ENCODE measurements around the gene TYROBP.
"Not testable (repeated sequence)": the region's sequence is repeated elsewhere in the genome, so short reads cannot be mapped to it uniquely, and the experiment has no call there.

Gene TYROBP

GRCh38 chr19:35898499-35898809 lies 9.6 kb downstream of the TYROBP start:
- no peak for DNase-seq

GRCh38 chr19:35897706-35898451 lies 10.2 kb downstream of the TYROBP start:
- DNase-seq = no peak

DNA sequence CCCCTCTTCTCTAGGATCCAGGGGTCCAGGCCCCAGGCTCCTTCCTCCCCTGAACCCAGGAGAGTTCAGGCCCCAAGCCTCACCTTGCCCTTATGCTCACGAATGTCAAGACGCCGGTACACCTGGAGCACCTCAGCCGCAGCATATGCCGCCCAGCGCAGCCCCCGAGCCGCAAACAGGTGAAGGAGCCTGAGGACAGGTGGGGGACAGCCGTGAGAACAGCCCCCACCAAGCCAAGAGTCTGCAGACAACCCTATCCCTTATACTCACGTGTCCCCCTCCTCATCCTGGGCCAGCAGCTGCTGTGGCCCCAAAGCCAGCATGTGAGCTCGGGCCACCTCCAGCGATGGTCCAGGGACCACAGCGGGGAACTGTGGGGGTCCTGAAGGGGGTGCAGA lies 11.5 kb downstream of the TYROBP start:
- DNase-seq = no peak

GRCh38 chr19:35895911-35896642 lies 12.0 kb downstream of the TYROBP start:
- DNase-seq = no peak

DNA sequence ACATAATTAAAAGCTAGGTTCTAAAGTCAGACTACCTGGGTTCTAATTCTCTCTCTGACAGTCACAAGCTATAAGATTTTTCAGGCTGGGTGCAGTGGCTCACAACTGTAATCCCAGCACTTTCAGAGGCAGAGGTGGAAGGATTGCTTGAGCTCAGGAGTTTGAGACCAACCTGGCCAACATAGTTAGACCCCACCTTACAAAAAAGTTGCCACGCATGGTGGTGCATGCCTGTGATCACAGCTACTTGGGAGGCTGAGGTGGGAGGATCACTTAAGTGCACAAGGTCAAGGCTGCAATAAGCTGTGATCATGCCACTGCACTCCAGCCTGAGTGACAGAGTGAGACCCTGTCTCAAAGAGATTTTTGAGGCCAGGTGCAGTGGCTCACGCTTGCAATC lies 13.8 kb downstream of the TYROBP start:
- DNase-seq = no peak

DNA sequence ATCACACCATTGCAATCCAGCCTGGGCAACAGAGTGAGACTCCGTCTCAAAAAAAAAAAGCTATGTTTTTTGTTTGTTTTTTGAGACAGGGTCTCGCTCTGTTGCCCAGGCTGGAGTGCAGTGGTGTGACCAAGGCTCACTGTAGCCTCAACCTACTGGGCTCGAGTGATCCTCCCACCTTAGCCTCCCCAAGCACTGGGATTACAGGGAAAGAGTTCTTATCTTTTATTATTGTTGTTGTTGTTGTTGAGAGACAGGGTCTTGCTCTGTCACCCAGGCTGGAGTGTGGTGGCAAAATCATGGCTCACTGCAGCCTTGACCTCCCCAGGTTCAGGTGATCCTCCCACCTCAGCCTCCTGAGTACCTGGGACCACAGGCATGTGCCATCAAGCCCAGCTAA lies 16.3 kb downstream of the TYROBP start:
- DNase-seq = not testable (repeated sequence)

DNA sequence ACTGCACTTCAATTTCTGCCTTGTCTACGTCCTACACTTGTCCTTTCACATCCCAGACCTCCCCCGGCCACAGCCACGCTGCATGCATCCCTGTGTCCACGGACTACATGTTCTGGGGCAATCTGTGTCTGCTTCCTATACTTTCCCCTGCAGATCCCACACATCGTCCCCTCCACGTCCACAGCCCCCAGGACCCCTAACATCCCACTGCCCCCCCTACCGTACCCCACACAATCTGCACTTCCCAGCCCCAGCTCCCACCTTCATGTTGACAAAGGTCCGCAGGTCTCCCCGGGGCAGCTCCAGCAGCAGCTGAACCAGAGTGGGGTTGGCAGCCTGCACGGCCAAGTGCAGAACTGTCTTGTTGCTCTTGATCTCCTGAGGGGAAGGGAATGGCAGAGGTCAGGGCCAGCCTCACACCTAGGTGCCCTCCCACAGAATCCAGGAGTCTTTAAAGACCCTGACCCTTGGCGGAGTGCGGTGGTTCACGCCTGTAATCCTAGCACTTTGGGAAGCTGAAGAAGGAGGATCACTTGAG lies 17.9 kb downstream of the TYROBP start:
- no peak for DNase-seq

DNA sequence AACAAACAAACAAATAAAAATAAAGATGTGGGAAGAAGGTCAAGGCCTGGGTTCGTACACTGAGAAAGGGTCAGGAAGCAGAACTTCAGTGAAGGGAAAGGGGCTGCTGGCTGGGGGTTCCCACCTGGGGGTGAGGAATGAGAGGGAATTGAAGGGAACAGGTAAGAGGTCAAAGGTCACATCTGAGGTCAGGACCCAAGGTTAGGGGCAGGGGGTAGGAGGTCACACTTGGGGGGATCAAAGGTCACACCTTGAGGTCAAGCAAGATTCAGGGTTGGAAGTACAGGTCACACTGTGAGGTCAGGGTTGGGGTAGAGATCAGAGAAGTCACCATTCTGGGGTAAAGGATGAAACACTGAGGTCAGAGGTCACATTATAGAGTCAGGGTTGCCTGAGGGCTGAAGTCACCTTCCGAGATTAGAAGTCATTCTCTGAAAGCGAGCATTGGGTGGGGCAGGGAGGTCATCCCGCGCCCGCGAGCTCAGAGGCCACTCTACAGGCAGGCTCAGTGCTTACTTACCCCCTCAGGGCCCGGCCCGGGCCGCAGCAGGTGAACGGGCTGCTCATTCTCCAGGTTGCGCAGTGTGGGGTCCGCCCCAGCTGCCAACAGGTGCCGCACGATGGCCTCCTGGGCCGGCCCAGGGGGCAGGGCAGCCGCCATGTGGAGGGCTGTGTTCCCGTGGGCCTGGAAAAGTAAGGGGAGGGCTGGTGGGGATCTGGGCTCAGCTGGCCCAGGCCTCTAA lies 18.6 kb downstream of the TYROBP start:
- DNase-seq = no peak

DNA sequence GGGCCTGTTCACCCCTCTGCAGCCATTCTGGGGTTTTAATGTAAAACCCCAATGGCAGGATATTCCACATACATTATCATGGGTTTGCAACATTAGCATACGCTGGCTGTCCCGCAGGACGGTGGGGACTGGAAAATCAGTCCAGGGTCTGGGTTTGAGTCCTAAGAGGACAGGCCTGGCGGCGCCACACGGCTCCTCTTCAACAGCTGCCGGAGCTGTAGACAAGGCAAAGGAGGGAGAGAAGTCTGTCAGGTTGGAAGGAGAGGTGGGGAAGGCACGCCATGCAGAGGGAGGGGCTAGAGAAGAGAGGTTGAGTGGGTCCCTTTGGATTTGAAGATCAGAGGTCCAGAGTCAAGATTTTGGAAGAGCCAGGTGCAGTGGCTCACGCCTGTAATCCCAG lies 19.7 kb downstream of the TYROBP start:
- no peak for DNase-seq

DNA sequence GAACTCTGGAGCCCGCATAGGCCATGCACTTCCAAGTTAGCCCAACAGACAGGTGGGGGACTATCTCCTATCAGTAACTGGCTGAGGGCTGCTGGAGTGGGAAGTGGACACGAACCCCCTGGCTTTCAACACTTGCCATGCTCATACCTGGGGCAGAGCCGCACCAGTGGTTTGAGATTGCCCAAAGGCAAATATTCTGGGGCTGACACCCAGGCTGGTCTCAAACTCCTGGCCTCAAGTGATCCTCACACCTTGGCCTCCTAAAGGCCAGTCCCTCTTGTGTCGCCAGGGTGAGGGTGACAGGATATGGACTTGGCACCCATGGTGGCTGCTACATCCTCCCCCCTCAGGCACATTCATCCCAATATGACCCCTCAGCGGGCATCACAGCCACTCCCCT lies 20.9 kb downstream of the TYROBP start:
- no peak for DNase-seq

DNA sequence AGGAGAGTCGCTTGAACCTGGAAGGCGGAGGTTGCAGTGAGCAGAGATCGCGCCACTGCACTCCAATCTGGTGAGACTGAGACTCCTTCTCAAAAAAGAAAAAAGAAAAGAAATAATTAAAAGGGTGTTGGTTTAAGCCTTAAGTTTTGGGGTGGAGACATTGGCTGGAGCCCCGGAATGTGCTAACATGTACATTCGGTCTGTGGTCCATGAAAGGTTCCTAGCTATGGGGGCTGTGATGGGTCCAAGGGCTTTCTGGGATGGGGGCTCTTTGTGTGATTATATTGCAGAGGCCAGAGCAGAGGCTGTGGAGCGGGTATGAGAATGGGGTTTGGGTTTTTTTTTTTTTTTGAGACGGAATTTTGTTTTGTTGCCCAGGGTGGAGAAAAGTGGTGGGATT lies 22.2 kb downstream of the TYROBP start:
- peak in 1 of 2 experiments; percentile 27 for DNase-seq

- no peak for DNase-seq
These were observed 22.8 kb downstream of the TYROBP start for GRCh38 chr19:35885225-35885738.

DNA sequence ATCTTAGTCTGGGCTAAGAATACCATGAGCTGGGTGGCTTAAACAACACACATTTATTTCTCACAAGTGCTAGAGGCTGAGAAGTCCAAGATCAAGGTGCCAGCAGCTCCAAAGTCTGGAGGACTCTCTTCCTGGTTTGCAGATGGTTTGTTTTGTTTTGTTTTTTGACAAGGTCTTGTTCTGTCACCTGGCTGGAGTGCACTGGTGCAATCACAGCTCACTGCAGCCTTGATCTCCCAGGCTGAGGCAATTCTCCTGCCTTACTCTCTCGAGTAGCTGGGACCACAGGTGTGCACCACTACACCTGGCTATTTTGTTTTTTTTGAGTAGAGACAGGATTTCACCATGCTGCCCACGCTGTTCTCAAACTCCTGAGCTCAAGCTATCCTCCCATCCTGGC lies 24.2 kb downstream of the TYROBP start:
- DNase-seq = no peak

DNA sequence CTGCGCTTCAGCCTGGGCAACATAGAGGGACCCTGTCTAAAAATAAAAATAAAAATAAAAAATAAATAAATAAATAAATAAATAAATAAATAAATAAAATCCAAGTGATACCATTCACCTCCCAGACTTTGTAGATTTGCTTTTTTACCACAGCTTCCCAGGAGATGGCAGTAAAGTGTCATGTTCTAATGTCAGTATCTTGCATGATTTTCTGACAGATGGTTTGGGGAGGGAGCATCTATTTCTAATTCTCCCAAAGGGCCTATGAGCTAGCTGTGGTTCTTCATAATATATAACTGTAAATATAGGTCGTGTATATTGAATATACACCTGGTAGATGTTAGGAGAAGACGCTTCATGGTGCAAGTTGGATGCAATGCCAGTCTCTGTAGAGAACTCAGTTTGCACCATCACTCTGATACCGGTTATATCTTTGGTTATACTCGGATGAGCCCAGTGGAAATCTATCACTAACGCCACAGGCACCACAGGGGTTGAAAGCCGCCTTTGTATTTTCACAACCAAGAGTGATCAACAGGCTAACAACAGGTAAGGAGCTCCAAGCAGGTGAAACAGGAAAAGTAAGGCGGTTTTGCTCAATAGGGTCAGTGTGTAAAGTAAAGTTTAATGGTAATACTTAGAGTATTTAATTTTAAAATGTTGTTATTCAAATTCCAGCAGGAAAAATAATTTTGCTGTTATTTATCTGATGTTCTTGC lies 25.8 kb downstream of the TYROBP start:
- no peak for DNase-seq

- DNase-seq = peak; percentile 27 to 75
These were observed 28.3 kb downstream of the TYROBP start for GRCh38 chr19:35879770-35880317.

DNA sequence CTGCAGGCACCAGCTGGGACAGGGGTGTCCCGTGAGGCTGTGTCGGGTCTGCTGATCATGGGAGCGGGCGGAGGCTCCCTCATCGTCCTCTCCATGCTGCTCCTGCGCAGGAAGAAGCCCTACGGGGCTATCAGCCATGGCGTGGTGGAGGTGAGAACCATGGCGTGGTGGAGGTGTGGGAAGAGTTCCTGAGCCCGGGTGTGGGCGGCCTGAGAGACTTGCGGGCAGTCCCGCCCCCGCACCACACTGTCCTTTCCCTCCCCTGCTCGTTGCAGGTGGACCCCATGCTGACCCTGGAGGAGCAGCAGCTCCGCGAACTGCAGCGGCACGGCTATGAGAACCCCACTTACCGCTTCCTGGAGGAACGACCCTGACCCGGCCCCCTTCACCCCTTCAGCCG lies 29.0 kb downstream of the TYROBP start:
- no peak for DNase-seq

GRCh38 chr19:35874392-35874930 lies 33.6 kb downstream of the TYROBP start:
- no peak for DNase-seq

DNA sequence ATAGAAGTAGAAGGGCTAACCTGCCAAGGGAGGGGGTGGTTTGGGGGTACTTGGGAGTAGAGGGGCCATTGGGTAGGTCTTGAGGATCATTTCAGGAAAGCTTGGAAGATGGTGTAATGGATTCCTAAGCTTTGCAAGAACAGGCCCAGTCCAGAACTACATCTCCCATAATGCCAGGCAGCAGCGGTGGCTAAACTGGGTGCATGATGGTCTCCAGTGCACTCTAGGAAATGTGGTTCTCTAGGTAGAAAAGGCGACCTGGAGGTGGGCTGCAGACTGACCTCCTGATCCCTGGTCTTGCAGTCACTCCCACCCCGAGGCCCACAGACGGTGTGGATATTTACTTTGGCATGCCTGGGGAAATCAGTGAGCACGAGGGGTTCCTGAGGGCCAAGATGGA lies 35.9 kb downstream of the TYROBP start:
- no peak for DNase-seq

- no peak for DNase-seq
These were observed 36.5 kb downstream of the TYROBP start for GRCh38 chr19:35871611-35872010.

GRCh38 chr19:35870798-35871197 lies 37.3 kb downstream of the TYROBP start:
- DNase-seq = no peak

DNA sequence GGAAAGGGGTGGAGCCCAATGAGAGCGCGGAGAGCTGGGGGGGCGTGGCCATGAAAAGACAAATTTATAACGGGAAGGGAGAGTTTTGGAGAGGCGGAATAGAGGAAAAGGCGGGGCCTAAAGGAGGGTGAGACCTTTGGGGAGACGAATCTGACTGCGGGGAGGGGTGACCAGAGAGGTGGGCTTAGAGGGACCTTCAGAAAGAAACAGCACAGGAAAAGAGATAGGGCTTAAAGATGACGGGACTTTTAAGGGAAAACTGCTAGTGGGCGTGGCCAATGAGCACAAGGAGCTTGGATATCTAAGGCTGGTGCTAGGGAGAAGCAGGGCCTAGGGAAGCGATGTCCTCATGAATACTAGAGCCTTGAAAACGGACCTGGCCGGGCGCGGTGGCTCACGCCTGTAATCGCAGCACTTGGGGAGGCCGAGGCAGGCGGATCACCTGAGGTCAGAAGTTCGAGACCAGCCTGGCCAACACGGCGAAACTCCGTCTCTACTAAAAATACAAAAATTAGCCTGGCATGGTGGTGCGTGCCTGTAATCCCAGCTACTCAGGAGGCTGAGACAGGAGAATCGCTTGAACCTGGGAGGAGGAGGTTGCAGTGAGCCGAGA lies 37.9 kb downstream of the TYROBP start:
- not testable (repeated sequence) for DNase-seq

All from stimulated activated CD4-positive, alpha-beta T cell treated with anti-CD3 and anti-CD28 coated beads, Interleukin-4, amount 100 ng/mL, for 4 hours (primary cell).